C4-2B (cell line): ENCODE data around the gene TCF7L1.

Experiments used
- H3K27ac ChIP-seq: fragments of 450-650 bp; 2 replicates; pipeline ENCODE4 v1.5.1; 2017
- CTCF ChIP-seq: fragments of 450-650 bp; conservative IDR thresholded peaks from 2 replicates; pipeline ENCODE4 v1.5.1; 2017; ENCODE audit warnings: mild to moderate bottlenecking
- ZFX ChIP-seq: fragments of 450-650 bp; IDR thresholded peaks from 2 replicates; pipeline ENCODE4 v1.6.1; 2017

The TCF7L1 gene

GRCh38 chr2:85275984-85276540 is 142.9 kb downstream of the TCF7L1 start:
- TF ChIP-seq ZFX (no peak), CTCF (no peak)
- no peak overlapping the region for H3K27ac ChIP-seq

- TF ChIP-seq CTCF, result no peak
- no peak for TF ChIP-seq ZFX
- H3K27ac ChIP-seq, result no peak overlapping the region
Observed at GRCh38 chr2:85276571-85277118, 143.5 kb downstream of the TCF7L1 start.

GRCh38 chr2:85277416-85278158 is 144.4 kb downstream of the TCF7L1 start:
- H3K27ac ChIP-seq, result no peak overlapping the region

GRCh38 chr2:85278361-85278760 is 145.2 kb downstream of the TCF7L1 start:
- no peak for TF ChIP-seq ZFX
- no peak overlapping the region for H3K27ac ChIP-seq

More at GRCh38 chr2:85277416-85278158, 144.4 kb downstream of the TCF7L1 start:
- no peak for TF ChIP-seq ZFX
- TF ChIP-seq CTCF, result no peak

GRCh38 chr2:85281553-85281952 is 148.4 kb downstream of the TCF7L1 start:
- no peak overlapping the region for H3K27ac ChIP-seq
- no peak for TF ChIP-seq CTCF
- TF ChIP-seq ZFX, result no peak

- H3K27ac ChIP-seq, result no peak overlapping the region
- TF ChIP-seq CTCF, result no peak
- TF ChIP-seq ZFX, result no peak
Observed at GRCh38 chr2:85282914-85283313, 149.7 kb downstream of the TCF7L1 start.

GRCh38 chr2:85283641-85284040 is 150.4 kb downstream of the TCF7L1 start:
- TF ChIP-seq ZFX, result no peak
- TF ChIP-seq CTCF, result no peak
- H3K27ac ChIP-seq, result no peak overlapping the region

- no peak for TF ChIP-seq CTCF
- TF ChIP-seq ZFX, result no peak
- no peak overlapping the region for H3K27ac ChIP-seq
Observed at GRCh38 chr2:85286918-85287317, 153.7 kb downstream of the TCF7L1 start.
